ENCODE results near the gene HECTD4.
"Not testable (repeated sequence)": the region's sequence is repeated elsewhere in the genome, so short reads cannot be mapped to it uniquely, and the experiment has no call there.

HECTD4 gene

GRCh38 chr12:112116232-112117060 lies 265.8 kb downstream of the HECTD4 start:
- peak; percentile 96 for DNase-seq (ENCODE audit: low read depth)

GRCh38 chr12:112115259-112116045 lies 266.8 kb downstream of the HECTD4 start:
- no peak for DNase-seq (ENCODE audit: low read depth)

- no peak for DNase-seq (ENCODE audit: low read depth)
These were observed 269.7 kb downstream of the HECTD4 start for GRCh38 chr12:112112409-112113133.

DNA sequence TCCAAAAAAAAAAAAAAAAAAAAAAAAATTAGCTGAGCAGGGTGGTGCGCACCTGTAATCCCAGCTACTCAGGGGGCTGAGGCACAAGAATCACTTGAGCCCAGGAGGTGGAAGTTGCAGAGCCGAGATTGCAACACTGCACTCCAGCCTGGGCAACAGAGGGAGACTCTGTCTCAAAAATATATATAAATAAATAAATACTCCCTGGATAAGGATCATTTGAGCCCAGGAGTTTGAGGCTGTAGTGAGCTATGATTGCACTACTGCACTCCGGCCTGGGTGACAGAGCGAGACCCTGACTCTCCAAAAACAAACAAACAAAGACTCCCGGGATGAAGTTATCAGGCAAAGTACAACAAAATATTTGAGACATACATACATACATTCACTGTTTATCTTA lies 270.3 kb downstream of the HECTD4 start:
- no peak for DNase-seq (ENCODE audit: low read depth)

DNA sequence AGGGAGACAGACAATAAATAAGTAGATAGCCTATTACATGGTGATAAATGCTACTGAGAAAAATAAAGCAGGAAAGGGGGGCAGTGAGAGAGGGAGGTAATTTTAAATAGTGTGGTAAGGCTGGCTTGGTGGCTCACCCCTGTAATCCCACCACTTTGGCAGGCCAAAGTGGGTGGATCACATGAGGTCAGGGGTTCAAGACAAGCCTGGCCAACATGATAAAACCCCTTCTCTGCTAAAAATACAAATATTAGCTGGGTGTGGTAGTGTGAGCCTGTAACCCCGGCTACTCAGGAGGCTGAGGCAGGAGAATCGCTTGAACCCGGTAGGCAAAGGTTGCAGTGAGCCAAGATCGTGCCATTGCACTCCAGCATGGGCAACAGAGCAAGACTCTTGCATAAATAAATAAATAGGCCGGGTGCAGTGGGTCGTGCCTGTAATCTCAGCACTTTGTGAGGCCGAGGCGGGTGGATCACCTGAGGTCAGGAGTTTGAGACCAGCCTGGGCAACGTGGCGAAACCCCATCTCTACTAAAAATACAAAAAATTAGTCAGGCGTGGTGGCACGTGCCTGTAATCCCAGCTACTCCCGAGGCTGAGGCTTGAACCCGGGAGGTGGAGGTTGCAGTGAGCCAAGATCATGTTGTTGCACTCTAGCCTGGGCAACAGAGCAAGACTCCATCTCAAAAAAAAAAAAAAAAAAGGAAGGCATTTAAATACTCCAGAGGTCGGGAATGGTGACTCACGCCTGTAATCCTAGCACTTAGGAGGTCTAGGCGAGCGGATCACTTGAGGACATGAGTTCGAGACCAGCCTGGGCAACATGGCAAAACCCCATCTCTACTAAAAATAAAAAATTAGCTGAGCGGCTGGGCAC lies 271.2 kb downstream of the HECTD4 start:
- not testable (repeated sequence) for DNase-seq (ENCODE audit: low read depth)
